NCI-H1105 (cell line): Measurements from ENCODE around the gene CD177.
"Not testable (repeated sequence)": the region's sequence is repeated elsewhere in the genome, so short reads cannot be mapped to it uniquely, and the experiment has no call there.

Experiments used
- DNase-seq: peaks from one replicate; lab custom pipeline; 2025; lab: John Stamatoyannopoulos, UW

The CD177 gene

GRCh38 chr19:43332058-43332922 lies 21.2 kb upstream of the CD177 start:
- no peak for DNase-seq

GRCh38 chr19:43336508-43336907 lies 17.0 kb upstream of the CD177 start:
- not testable (repeated sequence) for DNase-seq

- DNase-seq: no peak
Observed at GRCh38 chr19:43337737-43338136, 15.7 kb upstream of the CD177 start.

GRCh38 chr19:43338530-43338929 lies 15.0 kb upstream of the CD177 start:
- DNase-seq: no peak

GRCh38 chr19:43339243-43339930 lies 14.1 kb upstream of the CD177 start:
- DNase-seq: peak; percentile 15

GRCh38 chr19:43340101-43340500 lies 13.4 kb upstream of the CD177 start:
- not testable (repeated sequence) for DNase-seq

GRCh38 chr19:43341098-43341497 lies 12.4 kb upstream of the CD177 start:
- DNase-seq: not testable (repeated sequence)

GRCh38 chr19:43342104-43342503 lies 11.4 kb upstream of the CD177 start:
- DNase-seq: peak; percentile 74

- DNase-seq: not testable (repeated sequence)
Observed at GRCh38 chr19:43344347-43344925, 9.1 kb upstream of the CD177 start.

- DNase-seq: not testable (repeated sequence)
Observed at GRCh38 chr19:43349813-43350212, 3.7 kb upstream of the CD177 start.

- DNase-seq: no peak
Observed at GRCh38 chr19:43351998-43352746, 1.3 kb upstream of the CD177 start.

GRCh38 chr19:43354305-43354627 lies 780 bp downstream of the CD177 start:
- DNase-seq: no peak

- not testable (repeated sequence) for DNase-seq
Observed at GRCh38 chr19:43356749-43357148, 3.3 kb downstream of the CD177 start.

GRCh38 chr19:43362179-43362578 lies 8.7 kb downstream of the CD177 start:
- no peak for DNase-seq

- DNase-seq: no peak
Observed at GRCh38 chr19:43362745-43363144, 9.3 kb downstream of the CD177 start.

GRCh38 chr19:43365677-43366076 lies 12.2 kb downstream of the CD177 start:
- not testable (repeated sequence) for DNase-seq

GRCh38 chr19:43367822-43368221 lies 14.3 kb downstream of the CD177 start:
- DNase-seq: no peak

GRCh38 chr19:43368897-43369296 lies 15.4 kb downstream of the CD177 start:
- not testable (repeated sequence) for DNase-seq

- no peak for DNase-seq
Observed at GRCh38 chr19:43371909-43372308, 18.4 kb downstream of the CD177 start.

- DNase-seq: no peak
Observed at GRCh38 chr19:43372462-43372861, 19.0 kb downstream of the CD177 start.

- DNase-seq: not testable (repeated sequence)
Observed at GRCh38 chr19:43377624-43378023, 24.1 kb downstream of the CD177 start.

GRCh38 chr19:43380008-43380407 lies 26.5 kb downstream of the CD177 start:
- no peak for DNase-seq
